Nephron (organoid): ENCODE results near the gene SSR2.
A peak's percentile ranks its signal among the peaks of the same experiment; 100 is the strongest.

ENCODE experiments used
- H3K27ac Mint-ChIP-seq, 3 experiments: 2 replicates each; pipeline ENCODE4 v1.8.0; 2020; ENCODE audit warnings: mixed read lengths in 3 of 3, mild to moderate bottlenecking in 2 of 3, moderate library complexity in 1 of 3
- H3K27me3 Mint-ChIP-seq: 2 replicates; pipeline ENCODE4 v1.8.0; 2021; ENCODE audit warnings: low read depth, mild to moderate bottlenecking, moderate library complexity, mixed read lengths
- H3K36me3 Mint-ChIP-seq: 2 replicates; pipeline ENCODE4 v1.8.0; 2020; ENCODE audit warnings: low read depth, mixed read lengths
- H3K4me1 Mint-ChIP-seq: 2 replicates; pipeline ENCODE4 v1.8.0; 2020; ENCODE audit warnings: mixed read lengths
- H3K4me3 Mint-ChIP-seq, 3 experiments: 2 replicates each; pipeline ENCODE4 v1.8.0; 2020; ENCODE audit warnings: mild to moderate bottlenecking in 3 of 3, mixed read lengths in 3 of 3, moderate library complexity in 2 of 3
- H3K9me3 Mint-ChIP-seq: 2 replicates; pipeline ENCODE4 v1.8.0; 2020; ENCODE audit warnings: mixed read lengths
- TF ChIP-seq, protein P1 (sequence below), 3 experiments: fragments of 200-600 bp; sonication (generic); IDR thresholded peaks; one replicate each; pipeline ENCODE4 v1.5.0; 2021; ENCODE audit warnings: antibody characterized with exemption in 3 of 3; ENCODE audit not compliant: unreplicated experiment in 3 of 3

The SSR2 gene

GRCh38 chr1:155978973-155979429 is 41.8 kb downstream of the SSR2 start:
- peaks cover 4% of the 10 kb centered on the region for H3K27me3 Mint-ChIP-seq
- H3K36me3 Mint-ChIP-seq: no peaks in the 10 kb centered on the region
- TF ChIP-seq, protein P1, sequence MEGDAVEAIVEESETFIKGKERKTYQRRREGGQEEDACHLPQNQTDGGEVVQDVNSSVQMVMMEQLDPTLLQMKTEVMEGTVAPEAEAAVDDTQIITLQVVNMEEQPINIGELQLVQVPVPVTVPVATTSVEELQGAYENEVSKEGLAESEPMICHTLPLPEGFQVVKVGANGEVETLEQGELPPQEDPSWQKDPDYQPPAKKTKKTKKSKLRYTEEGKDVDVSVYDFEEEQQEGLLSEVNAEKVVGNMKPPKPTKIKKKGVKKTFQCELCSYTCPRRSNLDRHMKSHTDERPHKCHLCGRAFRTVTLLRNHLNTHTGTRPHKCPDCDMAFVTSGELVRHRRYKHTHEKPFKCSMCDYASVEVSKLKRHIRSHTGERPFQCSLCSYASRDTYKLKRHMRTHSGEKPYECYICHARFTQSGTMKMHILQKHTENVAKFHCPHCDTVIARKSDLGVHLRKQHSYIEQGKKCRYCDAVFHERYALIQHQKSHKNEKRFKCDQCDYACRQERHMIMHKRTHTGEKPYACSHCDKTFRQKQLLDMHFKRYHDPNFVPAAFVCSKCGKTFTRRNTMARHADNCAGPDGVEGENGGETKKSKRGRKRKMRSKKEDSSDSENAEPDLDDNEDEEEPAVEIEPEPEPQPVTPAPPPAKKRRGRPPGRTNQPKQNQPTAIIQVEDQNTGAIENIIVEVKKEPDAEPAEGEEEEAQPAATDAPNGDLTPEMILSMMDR (IDR thresholded peaks at IDR 0.05; ENCODE audit: unreplicated experiment in 3 of 3): no peak
- H3K27ac Mint-ChIP-seq: peak overlapping the region; percentile 95 to 96 (median 96)
- H3K4me1 Mint-ChIP-seq: peaks cover 79% of the 10 kb centered on the region
- H3K4me3 Mint-ChIP-seq: peak overlapping the region; percentile 92 to 95 (median 95)
- H3K9me3 Mint-ChIP-seq: no peaks in the 10 kb centered on the region

- peak within 1 kb of the TSS; percentile 92 to 95 (median 95) for H3K4me3 Mint-ChIP-seq
- no peaks in the 10 kb centered on the region for H3K9me3 Mint-ChIP-seq
- H3K36me3 Mint-ChIP-seq: no peaks in the 10 kb centered on the region
- H3K4me1 Mint-ChIP-seq: peaks cover 75% of the 10 kb centered on the region
- H3K27me3 Mint-ChIP-seq: peaks cover 4% of the 10 kb centered on the region
- H3K27ac Mint-ChIP-seq: peak within 1 kb of the TSS; percentile 95 to 97 (median 96)
- TF ChIP-seq, protein P1 (IDR thresholded peaks at IDR 0.05; ENCODE audit: unreplicated experiment in 3 of 3): peak in 2 of 3 experiments; percentile 18 to 37
These were observed 42.3 kb downstream of the SSR2 start, which contains the start of gene ARHGEF2 for GRCh38 chr1:155978325-155978972. Gene ARHGEF2, minus strand, starts transcription at chr1:155978547. Its CDS starts 120 bp downstream, at chr1:155978427.

GRCh38 chr1:155977690-155978324 is 42.9 kb downstream of the SSR2 start:
- TF ChIP-seq, protein P1 (IDR thresholded peaks at IDR 0.05; ENCODE audit: unreplicated experiment in 3 of 3): no peak
- peaks cover 75% of the 10 kb centered on the region for H3K4me1 Mint-ChIP-seq
- peak overlapping the region; percentile 92 to 95 (median 95) for H3K4me3 Mint-ChIP-seq
- no peaks in the 10 kb centered on the region for H3K27me3 Mint-ChIP-seq
- H3K36me3 Mint-ChIP-seq: no peaks in the 10 kb centered on the region
- no peaks in the 10 kb centered on the region for H3K9me3 Mint-ChIP-seq
- peak overlapping the region; percentile 95 to 97 (median 96) for H3K27ac Mint-ChIP-seq

- TF ChIP-seq, protein P1 (IDR thresholded peaks at IDR 0.05; ENCODE audit: unreplicated experiment in 3 of 3): no peak
- peak overlapping the region; percentile 95 to 97 (median 96) for H3K27ac Mint-ChIP-seq
- no peaks in the 10 kb centered on the region for H3K9me3 Mint-ChIP-seq
- H3K36me3 Mint-ChIP-seq: no peaks in the 10 kb centered on the region
- H3K27me3 Mint-ChIP-seq: no peaks in the 10 kb centered on the region
- peak overlapping the region; percentile 92 to 95 (median 95) for H3K4me3 Mint-ChIP-seq
- peaks cover 75% of the 10 kb centered on the region for H3K4me1 Mint-ChIP-seq
These were observed 43.6 kb downstream of the SSR2 start for GRCh38 chr1:155976913-155977689.

DNA sequence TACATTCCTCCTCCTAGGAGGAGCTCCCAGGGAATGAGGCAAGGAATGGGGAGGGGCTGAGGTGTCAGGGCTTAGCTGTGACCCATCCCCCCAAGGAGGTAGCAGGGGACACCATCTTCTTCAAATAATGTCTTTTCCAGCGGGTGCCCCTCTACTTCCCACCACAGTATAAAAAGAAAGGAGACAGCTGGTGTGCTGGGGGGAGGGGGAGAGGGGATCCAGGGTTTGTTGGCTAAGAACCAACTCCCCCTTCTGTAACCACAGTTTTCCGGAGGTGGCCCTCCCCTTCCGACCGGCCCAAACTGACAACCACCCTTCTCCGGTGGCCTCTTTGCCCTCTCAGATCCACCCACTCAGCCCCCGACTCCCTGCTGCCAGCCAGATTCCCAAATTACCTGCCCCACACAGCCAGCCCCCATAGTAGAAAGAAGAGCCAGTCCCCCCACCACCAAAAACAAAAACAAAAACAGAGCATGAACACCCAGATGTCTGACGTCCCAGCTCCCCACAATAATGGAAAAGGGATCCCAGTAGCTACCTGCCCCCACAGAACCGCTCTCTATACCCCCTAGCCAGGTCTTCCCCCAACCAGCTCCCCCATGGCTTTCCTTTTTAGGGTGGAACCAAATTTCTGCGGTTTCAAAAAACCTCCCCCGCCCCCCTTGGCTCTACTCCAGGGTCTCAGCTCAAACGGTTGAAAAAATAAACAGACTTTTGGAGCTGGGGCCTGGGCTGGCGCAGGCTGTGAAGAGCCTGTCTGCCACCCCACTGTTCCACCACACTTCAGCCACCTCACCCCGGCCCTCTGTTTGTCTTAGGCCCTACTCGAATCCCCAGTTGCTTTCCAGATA is 44.5 kb downstream of the SSR2 start:
- H3K4me3 Mint-ChIP-seq: peak overlapping the region; percentile 92 to 95 (median 95)
- no peaks in the 10 kb centered on the region for H3K27me3 Mint-ChIP-seq

More for the DNA sequence above, 44.5 kb downstream of the SSR2 start:
- TF ChIP-seq, protein P1 (IDR thresholded peaks at IDR 0.05; ENCODE audit: unreplicated experiment in 3 of 3): no peak
- no peaks in the 10 kb centered on the region for H3K36me3 Mint-ChIP-seq
- peaks cover 74% of the 10 kb centered on the region for H3K4me1 Mint-ChIP-seq
- H3K27ac Mint-ChIP-seq: peak overlapping the region; percentile 95 to 97 (median 96)
- H3K9me3 Mint-ChIP-seq: no peaks in the 10 kb centered on the region
